ENCODE data around the gene NRP1. TPM values are rescaled to one million over a fixed set of nuclear protein-coding genes. Genes with fewer than 3 reads are reported as not detected.

The NRP1 gene
- total and polyA plus RNA-seq, 2 of the 8 experiments (the other 6 are each of a cell fraction or from before 2014, with no cell fraction given): 1.2 to 2.1 TPM

GRCh38 chr10:33216661-33217427 lies 117.6 kb downstream of the NRP1 start (continued):
- TF ChIP-seq HDAC2 (IDR thresholded peaks at IDR 0.05; ENCODE audit: borderline replicate concordance in 1 of 2, low read depth in 2 of 2, low read length in 2 of 2) (no peak), BRCA1 (IDR thresholded peaks at IDR 0.05; ENCODE audit: low read depth, low read length) (no peak)
